Osteoblast (primary cell): ENCODE results near the gene TRIO. TPM values are rescaled to one million over a fixed set of nuclear protein-coding genes. Genes with fewer than 3 reads are reported as not detected.
A peak's percentile ranks its signal among the peaks of the same experiment; 100 is the strongest.

ENCODE experiments used
- DNase-seq: peaks from one replicate; pipeline ENCODE4 v3.0.0; 2011; ENCODE audit warnings: low spot score, mixed read lengths; ENCODE audit not compliant: insufficient read length; ENCODE audit errors: missing footprints
- H2AFZ ChIP-seq: 2 replicates; pipeline ENCODE4 v1.6.0; 2011; ENCODE audit warnings: mild to moderate bottlenecking, low read length
- H3K27ac ChIP-seq: 2 replicates; pipeline ENCODE4 v1.5.1; 2011; ENCODE audit warnings: mild to moderate bottlenecking, low read depth, low read length, moderate library complexity
- H3K27me3 ChIP-seq: 2 replicates; pipeline ENCODE4 v1.6.0; 2012; ENCODE audit warnings: mild to moderate bottlenecking, control low read depth, inconsistent platforms, low read length, moderate library complexity; ENCODE audit not compliant: insufficient read depth
- H3K36me3 ChIP-seq: 2 replicates; pipeline ENCODE4 v1.5.1; 2011; ENCODE audit warnings: mild to moderate bottlenecking, low read length, control low read depth, moderate library complexity; ENCODE audit not compliant: insufficient read depth
- H3K4me1 ChIP-seq: 2 replicates; pipeline ENCODE4 v1.5.1; 2011; ENCODE audit warnings: mild to moderate bottlenecking, low read length, control low read depth, moderate library complexity; ENCODE audit not compliant: insufficient read depth
- H3K4me2 ChIP-seq: 2 replicates; pipeline ENCODE4 v1.6.0; 2011; ENCODE audit warnings: mild to moderate bottlenecking, low read length; ENCODE audit not compliant: insufficient read depth
- H3K4me3 ChIP-seq: fragments of 200-600 bp; sonication (generic); 3 replicates; pipeline ENCODE4 v1.5.1; 2012; ENCODE audit warnings: mild to moderate bottlenecking, low read length, inconsistent platforms; ENCODE audit not compliant: insufficient read depth
- H3K79me2 ChIP-seq: 2 replicates; pipeline ENCODE4 v1.6.0; 2012; ENCODE audit warnings: mild to moderate bottlenecking, low read length, control low read depth, inconsistent platforms; ENCODE audit not compliant: insufficient read depth
- H3K9me3 ChIP-seq: 2 replicates; pipeline ENCODE4 v1.5.1; 2011; ENCODE audit warnings: low read depth, low read length, control low read depth
- H4K20me1 ChIP-seq: 2 replicates; pipeline ENCODE4 v1.6.0; 2012; ENCODE audit warnings: mild to moderate bottlenecking, low read length, control low read depth; ENCODE audit not compliant: insufficient read depth
- CTCF ChIP-seq: IDR thresholded peaks from 2 replicates; pipeline ENCODE4 v1.5.1; 2011; ENCODE audit warnings: mild to moderate bottlenecking, low read depth, low read length, moderate library complexity; ENCODE audit errors: extremely low read depth
- total RNA-seq: library from RNA; depleted of rRNA; stranded (reverse); fragments of >200 nt; gene quantifications from 2 replicates; pipeline ENCODE4 v1.2.3, GENCODE V29; 2012

TRIO gene
- total RNA-seq, 1 donor: 274 TPM

- H3K4me3 ChIP-seq: peak overlapping the region; percentile 98
- TF ChIP-seq CTCF: no peak
- H3K27me3 ChIP-seq: no peaks in the 10 kb centered on the region
- peaks cover 58% of the 10 kb centered on the region for H4K20me1 ChIP-seq
- peak overlapping the region; percentile 76 for H3K27ac ChIP-seq
- peaks cover 81% of the 10 kb centered on the region for H3K79me2 ChIP-seq
- no peaks in the 10 kb centered on the region for H3K9me3 ChIP-seq
- H3K4me1 ChIP-seq: peaks cover 52% of the 10 kb centered on the region
- DNase-seq: no peak
- H3K4me2 ChIP-seq: peak overlapping the region; percentile 87
- no peak overlapping the region for H2AFZ ChIP-seq
- H3K36me3 ChIP-seq: peaks cover 15% of the 10 kb centered on the region
Measured at GRCh38 chr5:14146725-14147124, 3.6 kb downstream of the TRIO start.

- H4K20me1 ChIP-seq: peaks cover 58% of the 10 kb centered on the region
- H2AFZ ChIP-seq: no peak overlapping the region
- peak overlapping the region; percentile 87 for H3K4me2 ChIP-seq
- peak overlapping the region; percentile 76 for H3K27ac ChIP-seq
- no peak for DNase-seq
- no peak for TF ChIP-seq CTCF
- peaks cover 15% of the 10 kb centered on the region for H3K36me3 ChIP-seq
- H3K9me3 ChIP-seq: no peaks in the 10 kb centered on the region
- H3K4me1 ChIP-seq: peaks cover 47% of the 10 kb centered on the region
- peak overlapping the region; percentile 98 for H3K4me3 ChIP-seq
- no peaks in the 10 kb centered on the region for H3K27me3 ChIP-seq
- H3K79me2 ChIP-seq: peaks cover 86% of the 10 kb centered on the region
Measured at GRCh38 chr5:14147210-14147609, 4.1 kb downstream of the TRIO start.

- H3K4me3 ChIP-seq: no peak overlapping the region
- H2AFZ ChIP-seq: no peak overlapping the region
- H3K4me1 ChIP-seq: peaks cover 56% of the 10 kb centered on the region
- H3K27me3 ChIP-seq: no peaks in the 10 kb centered on the region
- H4K20me1 ChIP-seq: peaks cover 68% of the 10 kb centered on the region
- H3K9me3 ChIP-seq: no peaks in the 10 kb centered on the region
- peaks cover 15% of the 10 kb centered on the region for H3K36me3 ChIP-seq
- peak overlapping the region; percentile 76 for H3K27ac ChIP-seq
- DNase-seq: no peak
- TF ChIP-seq CTCF: no peak
- H3K4me2 ChIP-seq: peak overlapping the region; percentile 87
- H3K79me2 ChIP-seq: peaks cover 98% of the 10 kb centered on the region
Measured at GRCh38 chr5:14148483-14148882, 5.3 kb downstream of the TRIO start.

- no peak overlapping the region for H3K4me3 ChIP-seq
- no peak for TF ChIP-seq CTCF
- DNase-seq: no peak
- H3K36me3 ChIP-seq: peaks cover 15% of the 10 kb centered on the region
- H2AFZ ChIP-seq: no peak overlapping the region
- no peaks in the 10 kb centered on the region for H3K9me3 ChIP-seq
- H3K4me2 ChIP-seq: peak overlapping the region; percentile 87
- peaks cover 62% of the 10 kb centered on the region for H3K4me1 ChIP-seq
- H4K20me1 ChIP-seq: peaks cover 74% of the 10 kb centered on the region
- H3K79me2 ChIP-seq: peaks cover 99% of the 10 kb centered on the region
- H3K27ac ChIP-seq: peak overlapping the region; percentile 40
- no peaks in the 10 kb centered on the region for H3K27me3 ChIP-seq
Measured at GRCh38 chr5:14148890-14149671, 5.9 kb downstream of the TRIO start.
